ENCODE data around the gene ENOX1. TPM values are rescaled to one million over a fixed set of nuclear protein-coding genes. Genes with fewer than 3 reads are reported as not detected.

Gene ENOX1
- total and polyA plus RNA-seq, 2 of the 8 experiments (the other 6 are each of a cell fraction or from before 2014, with no cell fraction given): 0.23 to 0.37 TPM

- Histone ChIP-seq H3K9me3 (ENCODE audit: insufficient read depth in 2 of 2, low read depth in 1 of 2, low read length in 1 of 2) (no peaks in the 10 kb centered on the region), H4K5ac (ENCODE audit: insufficient read length, low read depth, low read length) (no peak overlapping the region), H3K4ac (replicated peaks; ENCODE audit: insufficient read length, low read depth, low read length) (no peak overlapping the region), H4K91ac (replicated peaks; ENCODE audit: insufficient read length, low read length) (no peak overlapping the region), H3K4me3 (ENCODE audit: extremely low read depth in 1 of 4, insufficient read depth in 2 of 4, low read depth in 3 of 4, low read length in 4 of 4) (no peak overlapping the region), H2AFZ (ENCODE audit: low read length) (no peak overlapping the region), H2BK120ac (replicated peaks; ENCODE audit: low read depth, low read length) (no peak overlapping the region), H4K20me1 (replicated peaks in 1 of 2; ENCODE audit: control insufficient read depth in 1 of 2, insufficient read depth in 2 of 2, low read length in 2 of 2) (no peaks in the 10 kb centered on the region), H2BK5ac (ENCODE audit: low read depth, low read length) (no peak overlapping the region), H3K18ac (ENCODE audit: extremely low read depth, low read length) (no peak overlapping the region), H2AK5ac (ENCODE audit: low read depth, low read length) (no peak overlapping the region), H3K9ac (replicated peaks in 1 of 4; ENCODE audit: extremely low read depth in 1 of 4, low read depth in 3 of 4, low read length in 3 of 4) (no peak overlapping the region), H3K36me3 (ENCODE audit: control insufficient read depth in 2 of 4, insufficient read depth in 4 of 4, low read length in 3 of 4) (no peaks in the 10 kb centered on the region), H3K4me2 (ENCODE audit: insufficient read depth in 1 of 2, low read depth in 2 of 2, low read length in 2 of 2) (no peak overlapping the region), H2BK15ac (ENCODE audit: low read length) (no peak overlapping the region), H4K8ac (ENCODE audit: extremely low read depth, insufficient read depth, low read length) (no peak overlapping the region), H3K14ac (ENCODE audit: insufficient read length) (no peak overlapping the region), H3K23me2 (ENCODE audit: low read depth, low read length) (no peaks in the 10 kb centered on the region), H3K79me2 (ENCODE audit: control insufficient read depth in 1 of 2, insufficient read depth in 2 of 2, low read length in 2 of 2) (no peaks in the 10 kb centered on the region), H3K4me1 (replicated peaks in 1 of 4; ENCODE audit: control insufficient read depth in 3 of 4, insufficient read depth in 4 of 4, low read length in 3 of 4) (no peaks in the 10 kb centered on the region; a peak in 1 of 7 replicates), H2BK20ac (ENCODE audit: low read length) (no peak overlapping the region), H3K79me1 (ENCODE audit: low read depth, low read length) (no peaks in the 10 kb centered on the region), H3K23ac (ENCODE audit: insufficient read length) (no peak overlapping the region), H3K27ac (ENCODE audit: low read depth, low read length) (no peak overlapping the region), H3K27me3 (replicated peaks in 1 of 4; ENCODE audit: control insufficient read depth in 3 of 4, extremely low read depth in 1 of 4, insufficient read depth in 3 of 4, low read length in 3 of 4) (no peaks in the 10 kb centered on the region), H2BK12ac (ENCODE audit: low read depth, low read length) (no peak overlapping the region), H3K56ac (replicated peaks; ENCODE audit: insufficient read length, low read depth, low read length) (no peak overlapping the region)
- ChIA-PET CTCF (ENCODE audit: partially characterized antibody) (interaction anchor here (0.6 to 1.0 kb wide), 2 partner anchors 21 to 46 kb away, joined by 3 read pairs; no protein-coding TSS in a partner anchor), POLR2A (ENCODE audit: partially characterized antibody) (no interaction called here)
- FAIRE-seq (no peak), DNase-seq (ENCODE audit: low read depth in 1 of 2, low spot score in 2 of 2) (no peak)
- 86 to 100% methylated on average over 1 to 3 of the region's 3 CpGs for WGBS, 2 experiments (ENCODE audit: extremely low coverage in 1 of 2, insufficient coverage in 1 of 2, insufficient read length in 1 of 2, insufficient replicate concordance in 2 of 2, low coverage in 1 of 2, low lambda C conversion rate in 2 of 2, missing lambda C conversion rate in 1 of 2)
- TF ChIP-seq POU5F1 (IDR thresholded peaks at IDR 0.05; ENCODE audit: low read depth, low read length) (no peak), SIX5 (IDR thresholded peaks at IDR 0.05; ENCODE audit: low read depth, low read length) (no peak), GTF2F1 (IDR thresholded peaks at IDR 0.05; ENCODE audit: borderline replicate concordance, low read depth, low read length) (no peak), GABPA (IDR thresholded peaks at IDR 0.05; ENCODE audit: borderline replicate concordance, insufficient read depth, low read length) (no peak), NRF1 (IDR thresholded peaks at IDR 0.05; ENCODE audit: low read depth, low read length) (no peak), TAF1 (IDR thresholded peaks at IDR 0.05; ENCODE audit: low read depth, low read length) (no peak)
Measured at GRCh38 chr13:43663474-43664090, 123.2 kb downstream of the ENOX1 start.

Data from H1 (cell line).